K562 treated with DMSO at 1 percent for 24 hours (cell line): ENCODE data around the gene CLIC6. TPM values are rescaled to one million over a fixed set of nuclear protein-coding genes. Genes with fewer than 3 reads are reported as not detected.

Experiments used
- total RNA-seq: library from RNA; unstranded; fragments of 300-600 nt; gene quantifications from 2 replicates; pipeline ENCODE4 v1.2.3, GENCODE V29; 2022; ENCODE audit warnings: low read depth; ENCODE audit not compliant: insufficient read depth

CLIC6 gene
- not detected in 2 replicates for total RNA-seq

DNA sequence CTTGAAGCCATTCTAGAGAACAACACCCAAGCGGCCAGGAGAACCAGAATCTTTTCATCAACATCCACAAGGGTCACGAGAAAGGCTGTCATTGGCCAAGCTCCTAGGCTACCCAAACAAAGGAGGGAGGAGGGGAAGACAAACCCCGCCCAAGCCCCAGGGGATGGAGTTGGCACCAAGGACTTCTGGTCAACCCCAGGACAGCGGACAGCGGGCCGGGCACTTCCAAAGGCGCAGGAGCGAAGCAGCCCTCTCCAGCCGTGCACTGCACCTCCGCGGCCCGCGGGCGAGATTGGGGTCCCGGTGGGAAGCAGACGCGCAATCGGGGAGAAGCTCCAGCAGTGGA, at the start of gene CLIC6:
CLIC6 (plus strand) TSS at position 192 of the 346 bp plus-strand sequence. CDS start 395 bp downstream, outside the sequence.

Other genes with a start within 250 kb of the CLIC6 start
- gene SMIM34, start 245.0 kb upstream of the CLIC6 start, total RNA-seq: not detected in 2 replicates
- not detected in 2 replicates for gene KCNE1, start 156.8 kb upstream of the CLIC6 start, total RNA-seq
- gene RCAN1, start 53.9 kb upstream of the CLIC6 start, total RNA-seq: 15.3 and 16.7 TPM in 2 replicates